AG10803 (cell line): ENCODE results near the gene TACC3.

ENCODE experiments used
- DNase-seq: peaks from one replicate; pipeline ENCODE4 v3.0.0; 2010; ENCODE audit warnings: low read depth
- H3K4me3 ChIP-seq: 2 replicates; pipeline ENCODE4 v1.5.1; 2011; ENCODE audit warnings: mild to moderate bottlenecking, low read length, control low read depth
- TF ChIP-seq, protein P1 (sequence below): conservative IDR thresholded peaks from 2 replicates; pipeline ENCODE4 v1.5.1; 2011; ENCODE audit warnings: mild to moderate bottlenecking, low read length, control low read depth, inconsistent platforms

TACC3 gene

DNA sequence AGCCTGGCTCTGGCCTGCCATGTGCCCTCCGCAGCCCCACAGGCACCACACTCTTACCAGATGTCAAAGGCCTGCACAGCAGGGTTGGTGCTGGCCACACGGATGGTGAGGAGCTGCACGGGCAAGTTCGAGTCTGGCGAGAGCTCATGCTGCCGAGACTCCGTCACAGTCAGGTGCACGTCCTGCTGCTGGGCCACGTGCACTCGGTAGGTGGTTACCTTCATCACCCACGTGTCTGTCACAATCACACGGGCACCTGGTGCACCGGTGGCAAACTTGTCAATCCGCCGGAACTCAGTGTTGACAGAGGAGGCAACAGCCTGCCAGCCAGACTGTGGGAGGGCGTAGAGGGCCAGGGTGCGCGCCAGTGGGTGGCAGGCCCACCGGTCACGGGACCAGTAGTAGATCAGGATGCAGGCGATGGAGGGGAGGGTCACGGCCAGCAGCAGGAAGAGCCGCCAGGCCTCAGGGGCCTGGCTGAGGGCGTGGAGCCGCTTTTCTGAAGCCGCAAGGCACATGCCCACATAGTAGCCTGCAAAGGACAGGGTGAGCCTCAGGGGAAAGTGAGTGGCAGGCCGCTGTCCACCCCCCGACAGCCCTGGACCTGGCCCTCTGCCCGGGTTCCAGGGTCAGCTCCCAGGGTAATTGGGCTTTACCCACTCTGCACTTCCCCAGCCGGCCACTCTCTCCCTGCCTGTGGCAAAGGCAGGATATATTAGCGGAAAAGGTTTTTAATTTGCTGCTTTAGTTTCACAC, 3.0 kb upstream of the TACC3 start:
- TF ChIP-seq, protein P1, sequence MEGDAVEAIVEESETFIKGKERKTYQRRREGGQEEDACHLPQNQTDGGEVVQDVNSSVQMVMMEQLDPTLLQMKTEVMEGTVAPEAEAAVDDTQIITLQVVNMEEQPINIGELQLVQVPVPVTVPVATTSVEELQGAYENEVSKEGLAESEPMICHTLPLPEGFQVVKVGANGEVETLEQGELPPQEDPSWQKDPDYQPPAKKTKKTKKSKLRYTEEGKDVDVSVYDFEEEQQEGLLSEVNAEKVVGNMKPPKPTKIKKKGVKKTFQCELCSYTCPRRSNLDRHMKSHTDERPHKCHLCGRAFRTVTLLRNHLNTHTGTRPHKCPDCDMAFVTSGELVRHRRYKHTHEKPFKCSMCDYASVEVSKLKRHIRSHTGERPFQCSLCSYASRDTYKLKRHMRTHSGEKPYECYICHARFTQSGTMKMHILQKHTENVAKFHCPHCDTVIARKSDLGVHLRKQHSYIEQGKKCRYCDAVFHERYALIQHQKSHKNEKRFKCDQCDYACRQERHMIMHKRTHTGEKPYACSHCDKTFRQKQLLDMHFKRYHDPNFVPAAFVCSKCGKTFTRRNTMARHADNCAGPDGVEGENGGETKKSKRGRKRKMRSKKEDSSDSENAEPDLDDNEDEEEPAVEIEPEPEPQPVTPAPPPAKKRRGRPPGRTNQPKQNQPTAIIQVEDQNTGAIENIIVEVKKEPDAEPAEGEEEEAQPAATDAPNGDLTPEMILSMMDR, result no peak
- DNase-seq, result no peak
- no peak overlapping the region for H3K4me3 ChIP-seq

DNA sequence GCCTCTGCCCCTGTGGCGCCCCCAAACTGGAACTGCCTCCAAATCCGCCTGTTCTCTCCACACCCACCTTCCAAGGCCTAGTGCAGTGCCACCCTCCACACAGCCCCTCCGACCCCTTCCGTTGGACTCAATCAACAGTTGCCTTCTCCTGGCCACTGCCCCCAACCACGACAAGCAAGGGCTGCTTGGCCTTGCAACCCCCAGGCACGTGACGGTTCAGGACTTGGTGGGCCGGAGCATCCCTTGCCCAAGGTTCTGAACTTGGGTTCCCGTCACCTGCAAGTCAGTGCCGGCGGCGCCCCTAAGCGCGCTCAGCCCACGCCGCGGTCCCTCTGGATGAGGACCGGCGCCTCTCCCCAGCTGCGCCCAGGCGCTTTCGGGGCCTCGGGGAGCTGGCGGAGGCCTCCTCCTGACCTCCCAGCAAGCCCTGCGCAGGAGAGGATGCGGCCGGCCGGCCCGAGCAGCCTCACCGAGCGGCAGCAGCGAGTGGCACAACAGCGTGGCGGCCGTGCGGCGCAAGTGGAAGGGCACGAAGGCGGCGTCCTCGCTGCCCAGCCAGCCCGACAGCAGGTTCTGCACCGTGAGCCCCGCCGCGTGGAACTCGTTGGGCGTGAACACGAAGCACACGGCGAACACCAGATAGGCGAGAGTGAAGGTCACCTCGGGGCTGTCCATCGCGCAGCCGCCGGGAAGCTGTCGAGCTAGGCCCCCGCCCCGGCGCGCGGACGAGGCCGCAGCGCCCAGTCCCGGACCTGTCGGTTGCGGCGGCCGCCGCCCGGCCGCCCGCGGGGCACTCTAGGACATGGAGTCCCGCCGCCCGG, 948 bp upstream of the TACC3 start:
- peak; percentile 49 for DNase-seq
- TF ChIP-seq, protein P1, result no peak
- H3K4me3 ChIP-seq, result peak overlapping the region; percentile 68

DNA sequence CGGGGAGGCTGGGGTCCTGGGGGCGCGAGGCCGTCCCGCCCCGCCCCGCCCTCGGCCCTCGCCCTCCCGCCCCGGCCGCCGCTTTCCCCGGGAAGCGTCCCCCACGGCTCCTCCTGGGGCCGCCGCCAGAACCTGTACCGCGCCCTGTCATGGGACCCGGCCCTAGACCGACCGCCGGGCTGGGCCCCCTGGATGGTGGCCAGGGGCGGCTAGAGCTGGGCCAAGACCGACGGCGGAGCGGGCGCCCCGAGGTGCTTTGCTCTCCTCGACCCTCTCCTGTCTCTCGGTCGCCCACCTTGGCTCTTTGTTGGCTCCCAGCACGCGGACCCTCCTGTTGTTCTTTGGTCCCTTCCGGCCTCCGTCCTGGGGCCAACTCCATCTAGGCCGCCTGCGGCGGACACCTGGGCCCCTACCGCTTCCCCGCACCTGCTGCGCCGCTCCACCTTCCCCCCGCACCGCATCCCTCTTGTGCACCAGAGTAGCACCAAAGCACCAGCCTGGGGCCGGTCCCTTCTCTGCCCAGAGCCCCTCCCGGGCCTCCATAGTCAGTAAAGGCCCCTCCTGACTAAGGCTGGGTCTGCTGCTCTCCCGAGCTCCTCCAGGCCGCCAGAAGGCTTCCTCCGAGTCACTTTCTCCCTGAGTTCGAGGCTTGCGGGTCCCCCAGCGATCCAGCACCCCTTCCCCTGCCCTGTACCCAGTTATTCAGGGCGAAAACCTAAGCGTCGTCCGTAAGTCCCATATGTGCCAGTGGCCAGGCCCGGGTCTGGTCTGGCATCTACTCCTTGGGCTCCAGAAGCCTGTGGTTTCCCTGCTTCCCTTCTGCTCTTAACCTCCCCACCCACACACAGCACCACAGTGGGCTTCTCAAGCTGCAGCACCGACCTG, 587 bp downstream of the TACC3 start:
- H3K4me3 ChIP-seq, result peak overlapping the region; percentile 55
- TF ChIP-seq, protein P1, result no peak
- DNase-seq, result no peak

DNA sequence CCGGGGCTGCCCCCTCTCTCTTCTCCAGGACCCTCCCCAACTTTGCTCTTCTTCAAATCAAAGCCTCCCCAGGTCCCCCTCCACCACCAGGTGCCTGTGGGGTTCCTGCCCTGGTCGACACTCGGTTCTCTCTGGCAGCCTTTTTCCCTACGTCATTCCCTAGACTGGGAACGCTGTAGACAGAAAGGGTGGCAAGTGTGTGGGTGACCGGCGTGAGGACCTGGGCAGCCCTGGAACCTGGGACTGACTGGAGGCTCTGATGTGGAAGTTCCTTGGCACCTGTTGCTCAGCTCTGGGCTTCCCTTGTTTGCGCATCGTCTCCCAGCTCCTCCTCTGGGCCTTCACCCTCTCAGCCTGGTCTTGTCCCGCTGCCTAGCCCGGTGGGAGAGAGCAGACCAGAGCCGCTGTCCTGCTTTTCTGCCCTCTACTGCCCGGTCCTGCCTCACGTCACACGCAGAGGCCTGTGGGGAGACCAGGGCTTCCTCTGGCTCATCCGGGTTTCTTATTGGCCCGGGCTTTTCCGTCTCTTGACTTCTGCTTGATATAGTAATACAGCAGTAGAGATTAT, 1.3 kb downstream of the TACC3 start:
- TF ChIP-seq, protein P1, result no peak
- peak overlapping the region; percentile 55 for H3K4me3 ChIP-seq
- DNase-seq, result no peak

DNA sequence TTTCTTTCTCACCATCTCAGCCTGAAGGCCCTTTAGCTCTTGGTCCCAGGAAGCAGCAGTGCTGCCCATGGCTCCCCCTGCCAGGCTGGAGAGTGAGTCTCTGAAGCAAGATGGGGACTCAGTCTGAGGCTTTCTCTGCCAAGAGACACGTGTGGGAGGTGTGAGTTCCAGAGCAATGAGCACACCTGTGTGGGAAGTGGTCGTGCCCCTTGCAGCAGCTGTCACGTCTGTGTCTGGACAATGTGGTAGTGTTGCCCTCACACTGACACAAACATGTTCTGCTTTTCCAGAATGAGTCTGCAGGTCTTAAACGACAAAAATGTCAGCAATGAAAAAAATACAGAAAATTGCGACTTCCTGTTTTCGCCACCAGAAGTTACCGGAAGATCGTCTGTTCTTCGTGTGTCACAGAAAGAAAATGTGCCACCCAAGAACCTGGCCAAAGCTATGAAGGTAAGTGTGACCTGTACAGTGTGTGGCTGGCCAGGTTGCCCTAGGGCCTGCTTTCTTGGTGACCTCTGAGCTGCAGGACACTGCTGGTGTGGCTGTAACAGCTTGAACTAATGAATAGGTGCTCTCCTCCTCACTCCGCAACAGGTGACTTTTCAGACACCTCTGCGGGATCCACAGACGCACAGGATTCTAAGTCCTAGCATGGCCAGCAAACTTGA, 1.9 kb downstream of the TACC3 start:
- TF ChIP-seq, protein P1, result no peak
- no peak for DNase-seq
- H3K4me3 ChIP-seq, result no peak overlapping the region

DNA sequence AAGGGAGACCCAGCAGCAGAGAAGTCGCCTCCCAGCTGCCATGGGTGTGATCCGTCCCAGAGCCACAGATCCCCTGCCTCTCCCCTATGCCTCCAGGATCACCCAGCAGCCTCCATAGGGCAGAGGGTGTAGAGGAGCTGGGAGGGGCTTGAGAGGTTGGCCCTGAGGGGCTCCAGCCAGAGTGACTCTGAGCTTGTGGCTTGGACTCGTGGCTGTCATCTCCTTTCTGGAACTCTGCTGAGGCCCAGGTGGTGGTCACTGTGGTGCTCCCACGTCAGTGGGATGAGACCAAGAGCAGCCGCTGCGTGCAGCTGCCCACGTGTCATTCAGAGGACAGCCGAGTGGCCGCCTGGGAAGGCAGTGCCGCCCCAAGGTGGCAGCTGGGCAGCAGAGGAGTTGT, 4.2 kb downstream of the TACC3 start:
- H3K4me3 ChIP-seq, result no peak overlapping the region
- TF ChIP-seq, protein P1, result no peak
- no peak for DNase-seq
